Transverse colon (tissue), 3 donors: Measurements from ENCODE around the gene EIF5AL1.
"Not testable (repeated sequence)": the region's sequence is repeated elsewhere in the genome, so short reads cannot be mapped to it uniquely, and the experiment has no call there.

Source experiments
- CTCF ChIP-seq, 5 experiments: fragments of 200-600 bp in 3 of 5; fragments of 450-650 bp in 2 of 5; sonication (generic) in 3 of 5; IDR thresholded peaks; 1 replicate in 2 of 5; 2 replicates in 3 of 5; pipeline ENCODE4 v1.5.1; 2016 to 2017; ENCODE audit warnings: antibody characterized with exemption in 5 of 5, inconsistent platforms in 3 of 5, mild to moderate bottlenecking in 2 of 5, moderate library complexity in 1 of 5
- EP300 ChIP-seq: sonication (generic); formaldehyde crosslinking; IDR thresholded peaks from one replicate; pipeline ENCODE4 v1.6.1; 2017; ENCODE audit warnings: antibody characterized with exemption, low read depth
- POLR2A ChIP-seq: fragments of 450-650 bp; IDR thresholded peaks from one replicate; pipeline ENCODE4 v1.6.1; 2016; ENCODE audit warnings: antibody characterized with exemption, mild to moderate bottlenecking, moderate library complexity

GRCh38 chr10:79516532-79517205 lies 4.3 kb downstream of the EIF5AL1 start:
- TF ChIP-seq POLR2A; EP300; CTCF (IDR thresholded peaks at IDR 0.05): not testable (repeated sequence)
